ENCODE data around the gene SLX4IP.

GRCh38 chr20:10563935-10564492 lies 128.9 kb downstream of the SLX4IP start:
- TF ChIP-seq REST (IDR thresholded peaks at IDR 0.05; ENCODE audit: insufficient replicate concordance, low read depth) (no peak), CTCF (IDR thresholded peaks at IDR 0.05; ENCODE audit: insufficient read depth, low read length) (no peak), POLR2AphosphoS5 (IDR thresholded peaks at IDR 0.05; ENCODE audit: low read depth) (no peak), GABPA (IDR thresholded peaks at IDR 0.05; ENCODE audit: low read depth) (no peak), SPI1 (IDR thresholded peaks at IDR 0.05; ENCODE audit: borderline replicate concordance, low read depth) (no peak)
